ENCODE measurements around the gene KANSL1L. TPM values are rescaled to one million over a fixed set of nuclear protein-coding genes. Genes with fewer than 3 reads are reported as not detected.
A peak's percentile ranks its signal among the peaks of the same experiment; 100 is the strongest.

Gene KANSL1L
- total RNA-seq, 1 donor = 38.0 TPM

GRCh38 chr2:209985874-209986273 lies 185.3 kb downstream of the KANSL1L start:
- TF ChIP-seq CTCF (IDR thresholded peaks at IDR 0.05; ENCODE audit: extremely low read depth, low read depth, low read length) = no peak
- peaks cover 2% of the 10 kb centered on the region for H3K27me3 ChIP-seq (ENCODE audit: insufficient read depth, low read length)
- no peaks in the 10 kb centered on the region for H3K9me3 ChIP-seq (ENCODE audit: low read depth, low read length)
- no peaks in the 10 kb centered on the region for H3K36me3 ChIP-seq (ENCODE audit: insufficient read depth, low read length)
- no peak overlapping the region for H3K27ac ChIP-seq (ENCODE audit: low read depth, low read length)
- H3K4me3 ChIP-seq (ENCODE audit: insufficient read depth, low read length) = no peak overlapping the region
- H3K4me1 ChIP-seq (ENCODE audit: insufficient read depth, low read length) = no peaks in the 10 kb centered on the region
- no peak overlapping the region for H2AFZ ChIP-seq (ENCODE audit: low read length)
- H3K79me2 ChIP-seq (ENCODE audit: insufficient read depth, low read length) = no peaks in the 10 kb centered on the region
- H3K4me2 ChIP-seq (ENCODE audit: insufficient read depth, low read length) = no peak overlapping the region
- H4K20me1 ChIP-seq (ENCODE audit: insufficient read depth, low read length) = no peaks in the 10 kb centered on the region
- no peak for DNase-seq (ENCODE audit: insufficient read length, low spot score, missing footprints)

GRCh38 chr2:209984291-209984690 lies 186.9 kb downstream of the KANSL1L start:
- Histone ChIP-seq H4K20me1 (ENCODE audit: insufficient read depth, low read length) (no peaks in the 10 kb centered on the region), H3K79me2 (ENCODE audit: insufficient read depth, low read length) (no peaks in the 10 kb centered on the region), H3K4me1 (ENCODE audit: insufficient read depth, low read length) (no peaks in the 10 kb centered on the region), H2AFZ (ENCODE audit: low read length) (no peak overlapping the region), H3K27me3 (ENCODE audit: insufficient read depth, low read length) (peaks cover 2% of the 10 kb centered on the region), H3K9me3 (ENCODE audit: low read depth, low read length) (no peaks in the 10 kb centered on the region), H3K27ac (ENCODE audit: low read depth, low read length) (no peak overlapping the region), H3K36me3 (ENCODE audit: insufficient read depth, low read length) (no peaks in the 10 kb centered on the region), H3K4me2 (ENCODE audit: insufficient read depth, low read length) (no peak overlapping the region), H3K4me3 (ENCODE audit: insufficient read depth, low read length) (no peak overlapping the region)
- no peak for TF ChIP-seq CTCF (IDR thresholded peaks at IDR 0.05; ENCODE audit: extremely low read depth, low read depth, low read length)
- no peak for DNase-seq (ENCODE audit: insufficient read length, low spot score, missing footprints)

GRCh38 chr2:209977386-209978239 lies 193.6 kb downstream of the KANSL1L start:
- Histone ChIP-seq H3K4me2 (ENCODE audit: insufficient read depth, low read length) (no peak overlapping the region), H3K36me3 (ENCODE audit: insufficient read depth, low read length) (no peaks in the 10 kb centered on the region), H4K20me1 (ENCODE audit: insufficient read depth, low read length) (no peaks in the 10 kb centered on the region), H3K9me3 (ENCODE audit: low read depth, low read length) (no peaks in the 10 kb centered on the region), H3K27ac (ENCODE audit: low read depth, low read length) (no peak overlapping the region), H3K4me1 (ENCODE audit: insufficient read depth, low read length) (no peaks in the 10 kb centered on the region), H3K27me3 (ENCODE audit: insufficient read depth, low read length) (no peaks in the 10 kb centered on the region), H3K79me2 (ENCODE audit: insufficient read depth, low read length) (no peaks in the 10 kb centered on the region), H2AFZ (ENCODE audit: low read length) (no peak overlapping the region), H3K4me3 (ENCODE audit: insufficient read depth, low read length) (no peak overlapping the region)
- TF ChIP-seq CTCF (IDR thresholded peaks at IDR 0.05; ENCODE audit: extremely low read depth, low read depth, low read length) = peak; percentile 47
- DNase-seq (ENCODE audit: insufficient read length, low spot score, missing footprints) = no peak

GRCh38 chr2:209976698-209977385 lies 194.4 kb downstream of the KANSL1L start:
- no peak for TF ChIP-seq CTCF (IDR thresholded peaks at IDR 0.05; ENCODE audit: extremely low read depth, low read depth, low read length)
- no peaks in the 10 kb centered on the region for H3K9me3 ChIP-seq (ENCODE audit: low read depth, low read length)

More at GRCh38 chr2:209976698-209977385, 194.4 kb downstream of the KANSL1L start:
- no peak overlapping the region for H3K27ac ChIP-seq (ENCODE audit: low read depth, low read length)
- H3K4me3 ChIP-seq (ENCODE audit: insufficient read depth, low read length) = no peak overlapping the region
- no peak for DNase-seq (ENCODE audit: insufficient read length, low spot score, missing footprints)
- H3K4me2 ChIP-seq (ENCODE audit: insufficient read depth, low read length) = no peak overlapping the region
- no peaks in the 10 kb centered on the region for H4K20me1 ChIP-seq (ENCODE audit: insufficient read depth, low read length)
- no peaks in the 10 kb centered on the region for H3K27me3 ChIP-seq (ENCODE audit: insufficient read depth, low read length)
- no peaks in the 10 kb centered on the region for H3K4me1 ChIP-seq (ENCODE audit: insufficient read depth, low read length)
- H3K79me2 ChIP-seq (ENCODE audit: insufficient read depth, low read length) = no peaks in the 10 kb centered on the region
- H3K36me3 ChIP-seq (ENCODE audit: insufficient read depth, low read length) = no peaks in the 10 kb centered on the region
- no peak overlapping the region for H2AFZ ChIP-seq (ENCODE audit: low read length)

All from osteoblast (primary cell).